Astrocyte of the hippocampus (primary cell): ENCODE data around the gene KLF11.
A peak's percentile ranks its signal among the peaks of the same experiment; 100 is the strongest.

Experiments used
- DNase-seq: peaks from one replicate; pipeline ENCODE4 v3.0.0; 2011; ENCODE audit warnings: low read depth, low spot score

The KLF11 gene

GRCh38 chr2:10063566-10063965, 20.2 kb downstream of the KLF11 start:
- DNase-seq, result no peak

GRCh38 chr2:10064932-10065772, 21.8 kb downstream of the KLF11 start:
- DNase-seq, result no peak

GRCh38 chr2:10065773-10066055, 22.4 kb downstream of the KLF11 start:
- no peak for DNase-seq

- no peak for DNase-seq
These were observed 24.0 kb downstream of the KLF11 start for GRCh38 chr2:10067330-10067729.

GRCh38 chr2:10067881-10068280, 24.5 kb downstream of the KLF11 start:
- DNase-seq, result no peak

GRCh38 chr2:10071176-10071575, 27.8 kb downstream of the KLF11 start:
- no peak for DNase-seq

- no peak for DNase-seq
These were observed 28.2 kb downstream of the KLF11 start for GRCh38 chr2:10071595-10071994.

- DNase-seq, result peak; percentile 93
These were observed 29.5 kb downstream of the KLF11 start for GRCh38 chr2:10072656-10073480.

GRCh38 chr2:10073706-10074105, 30.4 kb downstream of the KLF11 start:
- no peak for DNase-seq

- DNase-seq, result no peak
These were observed 31.8 kb downstream of the KLF11 start for GRCh38 chr2:10075101-10075500.

- no peak for DNase-seq
These were observed 32.3 kb downstream of the KLF11 start for GRCh38 chr2:10075571-10076209.

- DNase-seq, result no peak
These were observed 33.2 kb downstream of the KLF11 start for GRCh38 chr2:10076511-10076910.

GRCh38 chr2:10076988-10077527, 33.7 kb downstream of the KLF11 start:
- no peak for DNase-seq

- DNase-seq, result no peak
These were observed 34.7 kb downstream of the KLF11 start for GRCh38 chr2:10078001-10078400.

- DNase-seq, result no peak
These were observed 35.4 kb downstream of the KLF11 start for GRCh38 chr2:10078704-10079265.

GRCh38 chr2:10079266-10079869, 36.0 kb downstream of the KLF11 start:
- peak; percentile 83 for DNase-seq

GRCh38 chr2:10079870-10080535, 36.7 kb downstream of the KLF11 start, which contains the start of gene CYS1:
CYS1 (minus strand) TSS chr2:10080411; CDS start chr2:10080223, 188 bp downstream.
- DNase-seq, result peak; percentile 76

- peak; percentile 60 for DNase-seq
These were observed 37.4 kb downstream of the KLF11 start for GRCh38 chr2:10080536-10081304.

GRCh38 chr2:10083046-10083445, 39.7 kb downstream of the KLF11 start:
- peak; percentile 36 for DNase-seq

- no peak for DNase-seq
These were observed 40.4 kb downstream of the KLF11 start for GRCh38 chr2:10083692-10084211.
